Immature natural killer cell (primary cell): ENCODE data around the gene DNAH3. TPM values are rescaled to one million over a fixed set of nuclear protein-coding genes. Genes with fewer than 3 reads are reported as not detected.
"Not testable (repeated sequence)": the region's sequence is repeated elsewhere in the genome, so short reads cannot be mapped to it uniquely, and the experiment has no call there.

ENCODE experiments used
- DNase-seq, 3 donors: peaks; one replicate each; pipeline ENCODE4 v3.0.0; 2022; ENCODE audit warnings: mixed read lengths in 1 of 3
- H3K27ac Mint-ChIP-seq, 6 donors: one replicate each; pipeline ENCODE4 v1.8.0; 2020; ENCODE audit warnings: mixed read lengths in 6 of 6, mild to moderate bottlenecking in 5 of 6, inconsistent platforms in 4 of 6, moderate library complexity in 3 of 6
- H3K27me3 Mint-ChIP-seq, 3 donors: one replicate each; pipeline ENCODE4 v1.8.0; 2020 to 2021; ENCODE audit warnings: low read depth in 3 of 3, mild to moderate bottlenecking in 3 of 3, mixed read lengths in 3 of 3, moderate library complexity in 3 of 3, inconsistent platforms in 1 of 3
- H3K36me3 Mint-ChIP-seq, 3 donors: one replicate each; pipeline ENCODE4 v1.8.0; 2020; ENCODE audit warnings: mixed read lengths in 3 of 3, inconsistent platforms in 2 of 3, mild to moderate bottlenecking in 2 of 3
- H3K4me1 Mint-ChIP-seq, 2 donors: one replicate each; pipeline ENCODE4 v1.8.0; 2020; ENCODE audit warnings: inconsistent platforms in 2 of 2, mild to moderate bottlenecking in 2 of 2, mixed read lengths in 2 of 2, moderate library complexity in 1 of 2
- H3K4me3 Mint-ChIP-seq, 5 donors: one replicate each; pipeline ENCODE4 v1.8.0; 2020; ENCODE audit warnings: mild to moderate bottlenecking in 5 of 5, mixed read lengths in 5 of 5, inconsistent platforms in 3 of 5, moderate library complexity in 3 of 5
- H3K9me3 Mint-ChIP-seq, 6 donors: one replicate each; pipeline ENCODE4 v1.8.0; 2020; ENCODE audit warnings: mild to moderate bottlenecking in 6 of 6, mixed read lengths in 6 of 6, inconsistent platforms in 4 of 6, moderate library complexity in 3 of 6
- polyA plus RNA-seq, 3 donors: library from polyadenylated mRNA; unstranded; fragments of 300-500 nt; fragmentation: Illumina TruSeq; gene quantifications; one replicate each; pipeline ENCODE4 v1.2.3, GENCODE V29; 2021

The DNAH3 gene
- polyA plus RNA-seq, 3 donors from 2014 or later, result 0.02 TPM; not detected in 2

GRCh38 chr16:21184834-21185233 is 34.2 kb upstream of the DNAH3 start:
- H3K27me3 Mint-ChIP-seq, result peaks cover 0 to 7% (median 2%) of the 10 kb centered on the region in 3 donors
- H3K36me3 Mint-ChIP-seq, result peaks cover 19 to 20% (median 19%) of the 10 kb centered on the region in 3 donors
- no peak overlapping the region for H3K27ac Mint-ChIP-seq

DNA sequence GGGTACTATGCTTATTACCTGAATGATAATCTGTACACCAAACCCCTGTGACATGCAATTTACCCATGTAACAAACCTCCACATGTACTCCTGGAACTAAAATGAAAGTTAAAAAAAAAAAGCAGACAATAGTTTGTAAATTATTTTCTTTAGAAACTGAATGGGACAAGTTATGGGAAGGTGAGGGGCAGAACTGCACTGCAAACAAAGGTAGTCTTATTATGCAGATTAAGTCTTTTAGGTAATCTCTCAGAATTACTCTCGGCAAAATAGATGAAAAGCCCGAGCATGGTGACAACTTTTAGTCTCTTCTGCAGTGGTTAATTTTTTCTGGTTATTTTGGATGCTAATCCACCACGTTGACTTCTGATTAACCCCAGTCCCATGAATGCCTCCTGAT is 33.3 kb upstream of the DNAH3 start:
- no peak for DNase-seq
- Mint-ChIP-seq H3K9me3 (no peaks in the 10 kb centered on the region), H3K27ac (no peak overlapping the region), H3K27me3 (peaks cover 0 to 6% (median 2%) of the 10 kb centered on the region in 3 donors), H3K4me1 (peaks cover 0 to 1% of the 10 kb centered on the region in 2 donors), H3K4me3 (no peak overlapping the region), H3K36me3 (peaks cover 21 to 23% (median 22%) of the 10 kb centered on the region in 3 donors)

More at GRCh38 chr16:21184834-21185233, 34.2 kb upstream of the DNAH3 start:
- peaks cover 0 to 1% of the 10 kb centered on the region in 2 donors for H3K4me1 Mint-ChIP-seq
- no peak for DNase-seq
- no peak overlapping the region for H3K4me3 Mint-ChIP-seq
- H3K9me3 Mint-ChIP-seq, result no peaks in the 10 kb centered on the region

DNA sequence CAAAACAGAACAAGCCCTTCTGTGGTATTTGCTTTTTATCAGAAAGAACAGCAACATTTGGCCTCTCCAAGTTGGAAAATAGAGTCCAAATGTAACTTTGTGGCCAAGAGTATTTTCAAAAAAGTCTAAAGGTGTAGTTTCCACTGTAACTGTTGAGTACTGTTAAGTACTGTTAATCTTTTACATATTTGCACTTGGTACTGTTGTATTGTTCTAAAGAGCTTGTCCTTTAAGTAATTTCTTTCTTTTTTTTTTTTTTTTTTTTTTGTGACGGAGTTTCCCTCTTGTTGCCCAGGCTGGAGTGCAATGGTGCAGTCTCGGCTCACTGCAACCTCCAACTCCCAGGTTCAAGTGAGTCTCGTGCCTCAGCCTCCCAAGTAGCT is 29.3 kb upstream of the DNAH3 start:
- Mint-ChIP-seq H3K36me3 (peaks cover 31 to 48% (median 32%) of the 10 kb centered on the region in 3 donors), H3K4me3 (no peak overlapping the region), H3K27me3 (no peaks in the 10 kb centered on the region), H3K9me3 (peaks cover 0 to 1% (median 0%) of the 10 kb centered on the region in 6 donors), H3K4me1 (no peaks in the 10 kb centered on the region), H3K27ac (no peak overlapping the region)
- no peak for DNase-seq

GRCh38 chr16:21179126-21179982 is 28.7 kb upstream of the DNAH3 start:
- H3K36me3 Mint-ChIP-seq, result peaks cover 31 to 54% (median 34%) of the 10 kb centered on the region in 3 donors
- H3K27ac Mint-ChIP-seq, result no peak overlapping the region
- no peaks in the 10 kb centered on the region for H3K4me1 Mint-ChIP-seq
- peaks cover 0 to 1% (median 0%) of the 10 kb centered on the region in 6 donors for H3K9me3 Mint-ChIP-seq
- DNase-seq, result no peak
- H3K27me3 Mint-ChIP-seq, result no peaks in the 10 kb centered on the region
- H3K4me3 Mint-ChIP-seq, result no peak overlapping the region

DNA sequence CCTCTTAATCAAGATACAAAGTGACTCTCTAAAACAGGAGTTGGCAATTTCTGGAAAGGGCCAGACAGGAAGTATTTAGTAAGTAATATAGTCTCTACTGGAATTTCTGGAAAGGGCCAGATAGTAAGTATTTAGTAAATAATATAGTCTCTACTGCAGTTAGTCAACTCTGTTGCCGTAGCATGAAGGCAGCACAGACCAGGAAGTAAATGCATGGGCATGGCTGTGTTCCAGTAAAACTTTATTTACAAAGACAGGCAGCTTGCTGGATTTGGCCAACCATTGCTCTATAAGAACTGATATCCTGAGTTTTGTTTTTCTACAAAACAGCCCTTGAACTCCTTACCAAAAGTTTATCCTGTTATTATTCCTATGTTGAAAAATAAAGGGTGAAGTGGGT is 24.8 kb upstream of the DNAH3 start:
- peaks cover 0 to 1% (median 0%) of the 10 kb centered on the region in 6 donors for H3K9me3 Mint-ChIP-seq
- no peak overlapping the region for H3K27ac Mint-ChIP-seq
- peaks cover 0 to 2% (median 0%) of the 10 kb centered on the region in 3 donors for H3K27me3 Mint-ChIP-seq
- H3K36me3 Mint-ChIP-seq, result peaks cover 24 to 51% (median 25%) of the 10 kb centered on the region in 3 donors
- no peak for DNase-seq
- H3K4me3 Mint-ChIP-seq, result no peak overlapping the region
- no peaks in the 10 kb centered on the region for H3K4me1 Mint-ChIP-seq

GRCh38 chr16:21172650-21173049 is 22.0 kb upstream of the DNAH3 start:
- H3K9me3 Mint-ChIP-seq, result no peaks in the 10 kb centered on the region
- peaks cover 0 to 2% (median 0%) of the 10 kb centered on the region in 3 donors for H3K27me3 Mint-ChIP-seq
- peaks cover 13 to 36% (median 17%) of the 10 kb centered on the region in 3 donors for H3K36me3 Mint-ChIP-seq
- no peaks in the 10 kb centered on the region for H3K4me1 Mint-ChIP-seq
- H3K4me3 Mint-ChIP-seq, result no peak overlapping the region
- H3K27ac Mint-ChIP-seq, result no peak overlapping the region
- no peak for DNase-seq

GRCh38 chr16:21170116-21170515 is 19.5 kb upstream of the DNAH3 start:
- peaks cover 15 to 29% (median 16%) of the 10 kb centered on the region in 3 donors for H3K36me3 Mint-ChIP-seq
- H3K27ac Mint-ChIP-seq, H3K27me3 Mint-ChIP-seq, H3K4me3 Mint-ChIP-seq, H3K4me1 Mint-ChIP-seq, H3K9me3 Mint-ChIP-seq, DNase-seq: not testable (repeated sequence)

DNA sequence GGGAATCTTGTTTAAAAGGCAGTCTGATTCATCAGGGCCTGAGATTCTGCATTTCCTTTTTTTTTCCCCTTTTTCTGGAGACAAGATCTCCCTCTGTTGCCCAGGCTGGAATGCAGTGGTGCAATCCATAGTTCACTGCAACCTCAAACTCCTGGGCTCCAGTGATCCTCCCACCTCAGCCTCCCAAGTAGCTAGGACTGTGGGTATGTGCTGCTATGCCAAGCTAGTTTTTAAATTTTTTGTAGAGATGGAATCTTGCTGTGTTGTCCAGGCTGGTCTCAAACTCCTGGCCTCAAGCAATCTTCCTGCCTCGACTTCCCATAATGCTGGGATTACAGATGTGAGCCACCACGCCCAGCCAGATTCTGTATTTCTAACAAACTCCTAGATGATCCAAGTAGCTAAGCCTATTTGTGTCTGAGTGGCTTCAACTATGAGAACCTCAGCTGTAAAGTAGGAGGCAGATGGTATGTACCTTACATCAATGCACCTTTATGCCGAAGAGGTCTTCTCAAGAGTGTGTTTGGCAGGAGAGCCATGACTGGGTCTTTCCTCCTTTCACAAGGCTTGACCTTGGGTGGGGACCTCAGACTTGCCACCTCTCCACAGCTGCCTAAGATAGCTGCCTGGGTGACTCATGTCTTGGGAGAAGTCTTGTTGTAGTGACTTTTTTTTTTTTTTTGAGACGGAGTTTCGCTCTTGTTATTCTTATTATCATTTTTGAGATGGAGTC is 18.8 kb upstream of the DNAH3 start:
- Mint-ChIP-seq H3K9me3 (no peaks in the 10 kb centered on the region), H3K27ac (no peak overlapping the region), H3K27me3 (peaks cover 0 to 2% (median 0%) of the 10 kb centered on the region in 3 donors), H3K4me3 (no peak overlapping the region), H3K36me3 (peaks cover 15 to 22% (median 15%) of the 10 kb centered on the region in 3 donors), H3K4me1 (no peaks in the 10 kb centered on the region)
- DNase-seq, result no peak

GRCh38 chr16:21167929-21168602 is 17.4 kb upstream of the DNAH3 start:
- no peak overlapping the region for H3K4me3 Mint-ChIP-seq
- H3K36me3 Mint-ChIP-seq, result peaks cover 12 to 18% (median 13%) of the 10 kb centered on the region in 3 donors
- no peaks in the 10 kb centered on the region for H3K9me3 Mint-ChIP-seq
- H3K27me3 Mint-ChIP-seq, result peaks cover 0 to 2% (median 0%) of the 10 kb centered on the region in 3 donors
- DNase-seq, result no peak
- H3K4me1 Mint-ChIP-seq, result no peaks in the 10 kb centered on the region
- H3K27ac Mint-ChIP-seq, result no peak overlapping the region

DNA sequence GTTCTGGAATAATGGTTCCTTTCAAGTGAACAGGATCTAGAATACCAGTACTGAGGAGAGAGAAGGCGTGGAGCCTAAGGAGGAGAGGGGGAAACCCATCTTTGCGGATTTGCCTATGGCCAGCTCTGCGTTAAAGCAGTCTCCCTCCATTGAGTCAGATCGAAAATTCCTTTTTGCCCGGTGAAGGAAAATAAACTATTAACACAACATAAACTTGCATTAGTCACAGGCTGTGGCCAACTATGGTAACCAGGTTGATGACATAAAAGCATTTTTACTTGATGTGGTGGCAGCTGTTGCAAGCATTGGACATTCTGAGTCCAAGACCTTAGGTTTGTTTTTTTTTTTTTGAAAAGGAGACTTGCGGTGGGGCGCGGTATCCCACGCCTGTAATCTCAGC is 16.7 kb upstream of the DNAH3 start:
- no peak overlapping the region for H3K27ac Mint-ChIP-seq

GRCh38 chr16:21166561-21166961 is 15.9 kb upstream of the DNAH3 start:
- no peaks in the 10 kb centered on the region for H3K4me1 Mint-ChIP-seq
- no peaks in the 10 kb centered on the region for H3K9me3 Mint-ChIP-seq
- H3K27ac Mint-ChIP-seq, result no peak overlapping the region
- H3K4me3 Mint-ChIP-seq, result no peak overlapping the region
- peaks cover 8 to 15% (median 9%) of the 10 kb centered on the region in 3 donors for H3K36me3 Mint-ChIP-seq
- no peaks in the 10 kb centered on the region for H3K27me3 Mint-ChIP-seq
- no peak for DNase-seq

More for the DNA sequence above, 16.7 kb upstream of the DNAH3 start:
- Mint-ChIP-seq H3K4me3 (no peak overlapping the region), H3K9me3 (no peaks in the 10 kb centered on the region), H3K36me3 (peaks cover 8 to 15% (median 9%) of the 10 kb centered on the region in 3 donors), H3K27me3 (no peaks in the 10 kb centered on the region), H3K4me1 (no peaks in the 10 kb centered on the region)
- DNase-seq, result no peak

DNA sequence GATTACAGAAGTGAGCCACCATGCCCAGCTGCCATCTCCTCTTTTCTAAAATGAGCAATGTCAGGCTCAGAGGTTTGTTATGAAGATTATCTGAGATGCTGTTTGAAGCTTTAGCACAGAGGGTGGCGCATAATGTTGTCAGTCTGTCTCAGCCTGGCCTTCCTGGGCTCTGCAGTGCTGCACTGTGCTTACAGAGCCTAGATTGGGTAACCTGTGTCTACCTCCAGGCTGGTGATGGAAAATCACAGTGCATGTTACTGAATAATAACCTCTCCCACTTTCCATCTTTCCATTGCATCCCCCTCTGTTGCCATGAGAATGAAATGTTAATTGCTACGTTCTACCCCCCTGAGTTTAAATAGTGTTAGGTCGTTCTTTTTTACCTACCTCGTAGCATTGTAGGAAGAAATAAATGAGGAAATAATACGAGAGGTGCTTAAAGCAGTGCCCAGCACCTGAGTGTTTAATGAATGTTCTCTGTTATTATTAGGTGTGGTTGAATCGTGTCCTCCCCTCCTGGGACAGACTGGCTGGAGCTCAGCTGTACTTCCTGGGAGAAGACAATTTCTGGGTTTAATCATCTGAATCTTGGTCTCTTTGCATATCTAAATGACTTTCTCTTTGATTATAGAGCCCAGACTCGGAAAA is 14.0 kb upstream of the DNAH3 start:
- Mint-ChIP-seq H3K27ac (peak overlapping the region in 1 of 6 donors; percentile 12), H3K36me3 (peaks cover 3 to 9% (median 4%) of the 10 kb centered on the region in 3 donors), H3K27me3 (no peaks in the 10 kb centered on the region), H3K9me3 (no peaks in the 10 kb centered on the region), H3K4me1 (peaks cover 2 to 4% of the 10 kb centered on the region in 2 donors), H3K4me3 (no peak overlapping the region)
- DNase-seq, result no peak

- H3K4me1 Mint-ChIP-seq, result peaks cover 10 to 14% of the 10 kb centered on the region in 2 donors
- no peaks in the 10 kb centered on the region for H3K9me3 Mint-ChIP-seq
- DNase-seq, result no peak
- no peak overlapping the region for H3K27ac Mint-ChIP-seq
- H3K27me3 Mint-ChIP-seq, result no peaks in the 10 kb centered on the region
- H3K36me3 Mint-ChIP-seq, result peaks cover 3 to 9% (median 4%) of the 10 kb centered on the region in 3 donors
- H3K4me3 Mint-ChIP-seq, result no peak overlapping the region
Measured at GRCh38 chr16:21163576-21163975, 12.9 kb upstream of the DNAH3 start.
